ENCODE measurements around the gene LRFN5. TPM values are rescaled to one million over a fixed set of nuclear protein-coding genes. Genes with fewer than 3 reads are reported as not detected.

The LRFN5 gene
- total and polyA plus RNA-seq, 2 of the 8 experiments (the other 6 are each of a cell fraction or from before 2014, with no cell fraction given): 0.85 to 4.7 TPM

DNA sequence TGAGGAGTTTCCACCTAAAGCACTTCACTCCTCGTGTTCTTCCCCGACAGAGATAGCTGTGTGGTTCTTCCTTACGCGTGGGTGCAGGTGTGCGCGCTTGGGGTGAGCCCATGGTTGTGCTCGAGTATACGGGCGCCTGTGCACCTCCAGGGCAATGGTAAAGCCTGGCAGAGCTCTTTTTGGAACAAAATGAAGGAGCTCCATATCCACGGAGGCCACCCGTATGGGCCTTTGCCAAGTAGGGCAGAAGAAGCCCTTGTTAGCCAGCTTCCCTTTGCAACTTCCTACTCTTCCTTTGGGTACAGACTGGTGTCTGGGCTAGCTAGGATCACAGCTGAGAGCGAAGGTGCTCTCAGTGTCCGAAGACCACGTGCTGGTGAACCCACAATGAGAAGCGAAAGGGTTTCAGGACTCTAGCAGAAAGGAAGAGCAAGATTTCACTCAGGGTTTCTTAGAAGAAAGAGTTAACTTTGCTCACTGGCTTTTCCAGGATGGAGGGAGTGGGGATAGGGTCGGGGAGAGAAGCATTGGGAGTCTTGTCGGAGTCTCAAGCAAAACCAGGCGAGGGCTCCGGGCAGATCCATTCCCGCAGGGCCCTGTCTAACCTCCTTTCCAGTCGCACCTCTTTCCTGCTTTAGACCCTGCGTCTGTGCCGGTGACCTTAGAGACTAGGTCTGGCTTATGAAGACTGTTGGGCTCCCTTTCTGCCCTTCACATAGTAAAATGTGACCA lies 960 bp upstream of the LRFN5 start (continued):
- 0 out of 2 replicates have a peak, but pooled peaks have one; percentile 51 for TF ChIP-seq TCF12 (IDR thresholded peaks at IDR 0.05; ENCODE audit: low read depth, low read length)
- TF ChIP-seq RXRA (IDR thresholded peaks at IDR 0.05; ENCODE audit: insufficient read depth, low read depth, low read length): no peak
- peak; percentile 94 for TF ChIP-seq EGR1 (IDR thresholded peaks at IDR 0.05; ENCODE audit: borderline replicate concordance, low read depth, low read length)

Measured in H1 (cell line).